HG03025 (cell line): ENCODE results near the gene JMJD4.

Experiments used
- ATAC-seq: cut with Tn5 transposase; IDR thresholded peaks from one replicate; pipeline ENCODE4 v1.9.1; 2021; ENCODE audit warnings: mild to moderate bottlenecking, moderate library complexity; ENCODE audit not compliant: unreplicated experiment, low FRiP score

The JMJD4 gene

DNA sequence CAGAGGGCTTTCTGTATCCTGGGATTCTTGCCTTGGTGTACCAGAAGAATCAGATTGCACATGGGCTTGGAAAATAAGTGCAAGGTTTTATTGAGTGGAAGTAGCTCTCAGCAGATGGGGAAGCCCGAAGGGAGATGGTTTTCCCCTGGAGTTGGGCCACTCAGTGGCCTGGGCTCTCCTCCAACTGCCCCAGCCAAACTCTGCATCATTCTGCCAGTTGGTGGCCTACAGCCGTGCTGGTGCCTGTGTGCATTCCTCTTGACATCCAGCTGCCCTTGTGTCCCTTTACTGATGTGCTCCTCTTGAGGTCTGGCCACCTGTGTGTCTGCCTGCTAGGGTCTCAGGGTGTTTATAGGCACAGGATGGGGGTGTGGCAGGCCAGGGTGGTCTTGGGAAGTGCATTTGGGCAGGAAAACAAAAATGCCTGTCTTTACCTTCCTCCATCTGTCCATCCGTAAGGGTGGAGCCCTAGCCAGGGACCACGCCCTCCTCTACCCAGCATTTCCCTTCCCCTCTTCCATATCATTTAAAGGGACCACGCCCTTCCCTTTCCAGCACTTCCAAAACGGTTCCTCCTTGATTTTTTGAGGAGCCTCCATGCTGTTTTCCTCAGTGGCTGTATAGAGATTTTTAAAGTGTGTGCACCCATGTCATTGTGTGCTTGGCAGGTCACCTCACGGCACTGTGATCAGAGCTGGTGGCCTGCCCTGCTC lies 19.1 kb upstream of the JMJD4 start:
- ATAC-seq = no peak

DNA sequence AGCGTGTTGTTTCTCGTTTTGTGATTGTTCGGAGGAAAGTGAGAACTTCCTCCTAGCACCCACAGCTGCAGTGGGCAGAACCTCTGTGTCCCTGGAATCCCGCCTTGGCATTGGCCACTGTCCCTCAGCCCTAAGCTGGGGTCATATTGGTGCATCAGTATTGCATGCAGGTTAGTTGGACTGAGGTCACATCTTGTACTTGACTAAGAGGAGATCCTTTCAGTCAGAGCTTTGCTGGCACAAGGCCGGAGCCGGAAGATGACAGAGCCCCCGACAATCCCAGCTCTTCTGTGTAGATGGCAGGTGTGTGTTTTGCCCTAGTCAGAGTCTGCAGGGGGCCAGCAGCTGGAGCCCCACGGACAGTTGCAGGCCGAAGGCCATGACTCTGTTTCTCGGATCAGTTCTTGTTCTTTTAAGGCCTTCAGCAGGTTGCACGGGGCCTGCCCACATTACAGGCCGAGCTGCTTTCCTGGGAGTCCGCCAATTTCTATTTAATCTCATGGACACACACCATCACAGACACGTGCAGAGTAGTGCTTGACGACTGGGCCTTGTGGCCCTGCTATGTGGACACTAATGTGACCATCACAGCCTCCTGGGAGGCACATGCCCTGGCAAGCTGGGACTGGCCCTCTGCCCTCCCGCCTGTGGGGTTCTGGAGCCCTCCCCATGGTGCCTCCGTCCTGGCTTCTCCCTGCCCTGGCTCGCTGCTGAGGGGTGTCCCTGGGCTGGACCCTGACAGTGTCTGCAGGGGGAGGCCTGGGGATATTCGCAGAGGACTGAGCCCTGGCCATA lies 15.0 kb upstream of the JMJD4 start:
- no peak for ATAC-seq

DNA sequence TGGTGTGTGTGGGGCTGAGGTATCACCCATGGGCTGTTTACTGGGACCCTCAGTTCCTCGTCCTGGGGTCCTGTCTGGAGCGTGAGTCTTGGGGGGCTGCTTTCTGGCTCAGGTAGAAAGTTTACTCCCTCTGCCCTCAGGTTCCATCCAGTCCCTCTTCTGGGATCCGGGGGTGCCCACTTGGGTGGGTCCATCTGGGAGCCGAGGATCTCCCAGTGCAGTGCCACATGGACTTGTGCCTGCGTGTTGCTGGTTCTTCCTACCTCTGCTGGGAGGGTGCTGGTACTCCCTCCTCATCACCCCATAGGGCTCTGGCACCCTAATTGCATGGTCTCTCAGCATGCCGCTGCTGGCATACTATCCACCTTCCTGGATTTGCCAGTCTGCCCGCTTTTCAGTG lies 14.1 kb upstream of the JMJD4 start:
- no peak for ATAC-seq

DNA sequence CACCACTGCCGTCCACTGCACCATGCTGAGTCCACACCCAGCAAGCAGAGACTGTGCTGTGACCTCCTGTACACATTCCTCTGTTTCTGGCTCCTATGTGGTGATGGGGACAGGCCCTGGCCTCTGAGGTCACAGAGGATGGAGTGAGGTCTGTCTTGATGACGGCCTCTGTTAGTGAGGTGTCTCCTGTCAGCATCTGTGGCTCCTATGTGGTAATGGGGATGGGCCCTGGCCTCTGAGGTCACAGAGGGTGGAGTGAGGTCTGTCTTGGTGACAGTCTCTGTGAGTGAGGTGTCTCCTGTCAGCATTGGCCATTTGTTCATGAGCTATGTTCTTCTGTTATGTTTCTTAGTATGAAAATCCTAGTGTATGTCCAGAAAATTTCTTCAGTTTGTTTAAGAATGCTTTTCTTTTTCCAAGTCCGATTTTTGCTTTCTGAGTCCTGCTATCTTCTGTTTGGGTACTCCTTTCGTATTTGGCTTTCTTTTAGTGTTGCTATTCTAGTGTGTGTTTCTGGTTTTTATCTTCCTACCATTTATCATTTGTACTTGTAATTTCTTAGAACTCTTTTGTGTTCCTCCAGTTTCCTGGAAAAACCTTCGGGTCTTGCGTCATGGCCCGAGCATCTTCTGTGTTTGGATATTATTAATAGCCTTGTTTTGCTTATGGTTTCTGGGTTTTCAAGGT lies 13.5 kb upstream of the JMJD4 start:
- ATAC-seq = no peak

DNA sequence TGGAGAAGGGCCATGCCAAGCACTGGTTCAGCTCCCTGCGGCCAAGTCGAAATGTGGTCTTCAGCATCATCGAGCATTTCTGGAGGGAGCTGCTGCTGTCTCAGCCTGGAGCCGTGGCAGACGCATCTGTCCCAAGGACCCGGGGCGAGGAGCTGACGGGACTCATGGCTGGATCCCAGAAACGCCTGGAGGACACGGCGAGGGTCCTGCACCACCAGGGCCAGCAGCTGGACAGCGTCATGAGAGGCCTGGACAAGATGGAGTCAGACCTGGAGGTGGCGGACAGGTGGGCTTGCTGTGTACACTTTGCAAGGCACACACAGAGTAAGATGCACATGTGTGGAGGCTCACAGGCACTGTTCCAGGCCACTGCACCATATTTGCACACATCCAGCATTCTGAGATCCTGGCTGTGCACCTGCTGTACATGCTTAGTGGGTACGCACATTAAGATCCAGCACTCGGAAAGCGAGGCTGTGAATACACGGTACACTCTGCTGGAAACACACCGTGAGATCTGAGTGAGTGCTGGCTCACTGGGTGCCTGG lies 12.9 kb upstream of the JMJD4 start:
- ATAC-seq = no peak

DNA sequence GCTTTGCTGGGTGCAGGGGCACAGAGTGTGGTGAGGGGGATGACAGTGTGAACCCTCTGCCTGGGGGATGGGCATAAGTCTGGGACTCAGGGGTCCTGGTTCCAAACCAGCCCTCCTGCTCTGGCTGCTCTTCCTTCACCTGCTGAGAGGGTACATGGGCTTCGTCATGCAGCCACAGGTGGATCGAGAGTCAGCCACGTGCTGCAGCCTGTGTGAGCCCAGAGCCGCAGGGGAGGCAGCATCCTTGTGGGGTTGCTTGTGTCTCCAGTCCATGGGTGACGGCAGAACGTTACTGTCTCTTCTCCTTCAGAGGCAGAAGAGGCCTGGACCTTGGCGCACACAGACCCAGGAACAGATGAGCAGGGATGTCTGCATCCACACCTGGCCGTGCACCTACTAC lies 12.3 kb upstream of the JMJD4 start:
- ATAC-seq = no peak

DNA sequence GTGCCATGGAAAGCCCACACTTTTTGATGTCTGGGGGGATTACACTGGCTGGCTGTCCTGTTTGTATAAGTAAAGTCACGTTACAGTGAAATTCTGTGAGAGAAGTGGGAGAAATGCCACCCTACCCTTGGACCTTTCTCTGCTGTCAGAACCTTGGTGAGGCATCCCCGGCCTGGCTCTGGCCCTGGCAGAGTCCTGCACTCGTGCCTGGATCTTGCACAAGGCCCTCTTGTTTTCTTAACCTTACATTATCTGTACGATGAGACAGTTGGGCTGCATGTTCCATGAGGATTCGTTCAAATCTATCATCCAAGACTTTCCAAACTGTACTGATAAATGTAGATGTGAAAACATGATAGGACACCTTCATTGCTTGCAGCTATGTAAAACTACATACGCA lies 11.6 kb upstream of the JMJD4 start:
- no peak for ATAC-seq

DNA sequence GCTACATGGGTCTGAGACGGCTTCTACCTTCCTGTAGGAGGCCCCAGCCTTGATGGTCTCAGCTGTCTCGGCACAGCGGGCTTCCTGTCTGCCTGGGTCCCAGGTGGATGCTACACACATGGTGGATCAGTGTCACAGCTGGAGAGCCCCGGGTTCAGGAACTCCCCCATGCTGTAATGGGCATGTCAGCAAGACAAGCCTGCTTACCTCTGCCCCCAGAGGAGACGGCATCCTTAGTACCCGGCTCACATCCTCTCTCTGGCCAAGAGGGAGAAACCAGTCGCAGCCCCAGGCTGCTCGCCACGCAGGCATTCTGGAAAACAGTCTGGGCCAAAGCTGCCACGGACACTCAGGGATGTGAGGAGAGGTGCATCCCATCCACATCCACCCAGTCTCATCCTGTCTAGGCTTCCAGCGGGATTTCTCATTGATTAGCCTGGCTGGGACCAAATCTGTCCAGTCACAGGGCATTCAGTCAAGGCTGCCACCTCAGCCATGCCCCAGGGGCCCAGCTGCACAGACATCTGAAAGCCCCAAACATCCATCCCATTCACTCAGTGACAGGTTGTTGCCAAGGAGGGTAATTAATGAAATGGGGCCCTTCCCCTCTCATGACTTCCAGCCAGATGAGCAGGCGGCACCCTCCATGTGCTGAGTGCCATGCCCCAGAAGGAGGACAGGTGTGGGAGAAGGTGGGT lies 10.6 kb upstream of the JMJD4 start:
- ATAC-seq = no peak

DNA sequence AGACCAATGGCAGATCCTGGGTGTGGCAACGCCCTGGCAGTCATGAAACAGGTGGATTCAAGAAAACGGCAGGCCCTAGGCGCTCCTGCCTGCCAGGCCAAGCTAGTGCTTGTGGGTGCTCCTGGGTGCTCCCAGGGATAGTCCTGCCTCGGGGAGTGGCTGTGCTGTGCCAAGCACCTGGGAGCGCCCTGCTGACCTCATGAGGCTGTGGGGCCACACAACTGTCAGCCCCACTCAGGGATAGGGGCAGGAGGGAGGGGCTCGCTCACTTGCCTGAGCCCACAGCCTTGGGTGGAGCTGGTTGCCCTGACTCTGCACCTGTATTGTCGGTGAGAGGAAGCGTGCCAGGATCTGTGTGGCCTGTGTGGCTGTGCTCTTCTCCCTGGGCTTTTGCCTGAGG lies 9.6 kb upstream of the JMJD4 start:
- no peak for ATAC-seq

DNA sequence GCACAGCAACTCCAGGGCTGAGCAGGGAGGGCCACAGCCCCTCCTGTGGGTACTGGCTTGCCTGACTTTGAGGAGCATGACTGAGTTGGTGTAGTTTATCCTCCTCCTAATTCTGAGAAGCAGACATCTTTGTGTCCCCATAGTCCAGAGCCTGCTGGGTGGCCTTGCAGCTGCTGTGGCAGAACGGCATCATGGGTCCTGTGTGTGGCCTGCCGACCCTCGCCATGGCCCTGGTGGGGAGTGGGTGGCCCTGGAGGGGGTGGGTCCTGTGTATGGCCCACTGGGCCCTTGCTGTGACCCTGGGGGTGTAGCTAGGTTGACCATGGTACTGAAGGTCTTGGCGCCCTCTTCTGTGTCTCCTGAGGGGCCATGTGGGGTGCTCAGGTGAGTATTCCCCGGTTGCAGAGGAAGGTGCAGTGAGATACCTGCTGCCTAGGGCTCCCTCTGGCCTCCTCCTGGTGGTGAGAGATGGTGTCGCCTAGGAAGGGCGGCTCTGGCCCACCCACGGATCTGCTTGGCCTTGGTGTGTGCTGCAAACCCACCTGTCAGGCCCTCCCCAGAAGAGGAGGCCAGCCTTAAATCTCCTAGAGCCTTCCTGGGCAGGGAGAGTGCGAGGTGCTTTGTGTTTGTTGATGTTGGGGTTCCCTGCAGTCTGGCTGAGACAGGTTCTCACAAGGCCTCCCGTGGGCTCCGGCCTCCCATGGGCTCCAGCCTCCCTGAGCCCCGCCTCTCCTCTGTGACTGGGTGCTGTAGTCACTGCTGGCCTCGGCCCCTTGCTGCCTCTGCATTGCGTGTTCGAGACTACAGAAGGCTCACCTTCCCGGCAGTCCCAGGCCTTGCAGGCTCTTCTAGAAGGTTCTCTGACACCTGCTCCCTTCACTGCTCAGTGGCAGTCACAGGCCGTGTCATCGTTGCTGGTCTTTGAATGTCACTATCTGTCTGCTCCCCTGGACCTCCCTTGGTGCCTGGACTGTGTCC lies 7.9 kb upstream of the JMJD4 start:
- no peak for ATAC-seq

DNA sequence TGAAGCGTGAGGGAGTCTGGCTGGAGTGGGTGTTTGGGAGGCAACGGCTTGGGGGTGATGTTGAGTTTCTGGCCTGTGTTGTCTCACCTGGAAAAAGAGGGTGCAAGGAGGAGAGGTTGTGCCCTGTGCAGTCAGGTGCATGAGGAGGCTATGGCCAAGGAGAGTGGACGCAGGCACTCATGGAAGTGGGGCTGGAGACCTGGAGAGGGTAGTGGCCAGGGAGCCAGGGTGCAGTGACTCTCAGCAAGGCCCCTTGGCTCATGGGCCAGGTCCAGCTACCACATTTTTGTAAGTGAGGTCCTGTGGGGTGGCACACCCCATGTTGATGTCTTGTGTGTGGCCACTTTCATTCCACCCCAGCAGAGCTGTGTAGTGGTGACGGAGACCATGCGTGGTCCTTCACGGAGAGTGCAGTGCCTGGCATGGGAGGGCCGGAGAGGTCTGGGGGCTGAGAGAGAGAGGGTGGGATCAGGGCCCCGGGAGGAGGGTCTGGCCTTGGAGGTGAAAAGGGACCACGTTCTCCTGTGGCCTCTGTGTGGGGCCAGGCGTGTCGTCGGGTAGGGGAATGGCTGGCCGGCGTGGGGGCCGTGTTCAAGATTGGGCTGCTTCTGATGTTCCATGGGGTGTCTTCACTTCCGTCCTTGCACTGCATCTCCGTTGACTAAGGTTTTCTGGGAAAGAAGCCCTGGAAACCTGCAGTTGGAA lies 6.2 kb upstream of the JMJD4 start:
- ATAC-seq = no peak

DNA sequence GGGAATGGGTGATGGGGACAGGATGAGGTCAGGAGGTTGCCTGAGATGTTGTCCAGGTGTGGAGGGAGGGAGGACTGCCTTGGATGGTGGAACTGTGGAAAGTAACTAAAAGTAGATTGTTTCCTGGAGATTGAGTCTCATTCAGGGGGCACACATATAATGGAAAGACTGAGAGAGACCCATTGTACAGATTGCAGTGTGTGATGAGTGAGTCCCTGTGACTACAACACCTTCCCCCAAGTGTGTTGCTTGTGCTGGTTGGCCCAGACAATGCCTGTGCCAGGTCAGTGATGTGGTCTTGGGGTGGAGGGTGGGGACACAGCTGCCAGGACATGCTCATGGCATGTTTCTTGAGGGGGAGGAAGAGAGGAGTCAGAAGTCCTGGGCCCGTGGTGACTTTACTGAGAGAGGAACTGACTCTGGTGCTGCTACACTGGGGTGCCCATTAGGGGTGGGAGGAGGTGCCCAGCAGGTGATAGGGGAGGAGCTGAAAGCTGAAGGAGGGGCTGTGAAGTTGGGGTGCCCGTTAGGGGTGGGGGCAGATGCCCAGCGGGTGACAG lies 5.4 kb upstream of the JMJD4 start:
- no peak for ATAC-seq

DNA sequence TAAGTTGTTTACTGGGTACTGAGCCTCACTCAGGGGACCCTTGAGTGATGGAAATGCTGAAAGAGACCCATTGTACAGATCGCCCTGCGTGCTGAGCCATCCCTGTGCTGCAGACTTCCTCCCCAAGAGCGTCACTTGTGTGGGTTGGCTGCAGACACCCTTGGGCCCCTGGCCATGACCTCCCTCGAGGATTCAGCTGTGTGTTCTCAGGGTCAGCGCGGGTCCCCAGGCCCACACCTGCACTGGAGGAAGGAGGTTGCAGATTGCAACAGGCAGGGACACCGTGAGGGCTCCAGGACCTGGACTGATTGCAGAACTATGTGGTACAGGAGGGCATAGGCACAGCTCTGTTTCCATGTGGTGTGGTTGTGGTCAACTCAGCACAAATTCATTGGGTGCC lies 4.5 kb upstream of the JMJD4 start:
- no peak for ATAC-seq

DNA sequence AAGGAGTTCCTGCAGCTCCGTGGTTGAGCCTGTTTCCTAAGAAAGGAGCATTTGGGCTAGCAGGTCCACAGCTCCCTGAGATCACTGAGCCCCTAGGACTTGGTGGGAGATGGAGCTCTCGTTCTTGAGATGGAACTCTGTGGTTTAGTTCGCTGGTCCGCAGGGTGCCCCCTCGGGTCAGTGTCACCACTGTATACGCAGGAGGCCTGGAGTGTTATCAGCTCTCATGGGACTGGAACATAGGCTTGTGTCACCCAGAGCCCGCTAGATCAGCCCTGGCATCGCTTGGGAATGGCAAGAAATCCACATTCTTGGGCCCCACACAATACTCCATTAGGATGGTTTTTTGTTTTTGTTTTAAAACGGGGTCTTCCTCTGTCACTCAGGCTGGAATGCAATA lies 3.7 kb upstream of the JMJD4 start:
- ATAC-seq = no peak

DNA sequence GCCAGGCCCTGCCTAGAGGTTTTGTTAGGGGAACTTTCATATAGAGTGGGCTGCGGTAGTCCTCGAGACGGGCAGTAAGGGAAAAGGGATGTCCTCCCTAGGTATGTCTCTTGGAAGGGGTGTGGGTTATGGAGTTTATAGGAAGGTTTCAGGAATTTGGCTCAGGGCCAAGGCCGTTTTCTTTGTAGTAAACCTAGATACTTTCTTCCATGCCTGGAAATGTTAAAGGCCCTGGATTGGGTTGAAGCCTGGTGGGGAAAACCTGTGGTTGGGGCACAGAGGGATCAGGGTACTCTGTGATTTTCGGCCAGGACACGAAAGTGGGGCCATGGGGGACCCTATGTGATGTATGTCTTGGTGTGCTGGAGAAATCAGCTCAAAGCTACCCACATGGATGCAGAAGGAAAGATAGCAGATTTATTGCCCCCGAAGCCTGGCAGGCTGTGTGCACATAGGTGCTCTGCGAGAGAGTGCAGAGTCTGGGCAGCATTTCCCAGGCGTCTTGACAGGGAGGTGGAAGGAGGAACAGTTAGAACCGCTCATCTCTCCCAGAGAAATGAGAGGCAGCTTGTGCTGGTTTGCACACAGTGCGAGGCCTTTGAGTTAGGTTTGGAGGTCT lies 1.8 kb upstream of the JMJD4 start:
- ATAC-seq = no peak

DNA sequence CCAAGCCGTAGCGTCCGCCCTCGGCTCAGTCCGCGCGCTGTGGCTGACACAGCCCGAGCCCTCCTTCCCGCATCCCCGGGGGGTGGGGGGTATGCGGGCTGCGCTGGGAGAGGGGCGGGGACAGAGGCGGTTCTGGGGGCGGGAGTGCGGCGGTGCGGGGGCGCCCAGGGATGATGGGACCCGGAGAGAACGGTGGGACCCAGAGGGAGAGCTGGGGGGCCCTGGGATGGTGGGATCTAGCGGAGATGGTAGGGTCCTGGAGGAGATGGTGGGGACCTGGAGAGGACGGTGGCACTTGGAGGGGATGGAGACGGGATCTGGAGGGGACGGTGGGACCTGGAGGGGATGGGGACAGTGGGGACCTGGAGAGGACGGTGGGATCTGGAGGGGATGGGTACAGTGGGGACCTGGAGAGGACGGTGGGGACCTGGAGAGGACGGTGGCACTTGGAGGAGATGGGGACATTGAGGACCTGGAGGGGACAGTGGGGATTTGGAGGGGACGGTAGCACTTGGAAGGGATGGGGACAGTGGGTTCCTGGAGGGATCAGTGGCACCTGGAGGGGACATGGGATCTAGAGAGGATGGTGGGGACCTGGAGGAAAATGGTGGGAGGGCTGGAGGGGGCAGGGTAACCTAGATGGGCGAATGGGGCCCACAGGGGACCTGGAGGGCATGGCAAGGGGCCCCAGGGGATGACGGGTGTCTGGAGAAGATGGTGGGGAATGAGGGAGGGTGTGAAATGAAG lies 610 bp upstream of the JMJD4 start:
- no peak for ATAC-seq

DNA sequence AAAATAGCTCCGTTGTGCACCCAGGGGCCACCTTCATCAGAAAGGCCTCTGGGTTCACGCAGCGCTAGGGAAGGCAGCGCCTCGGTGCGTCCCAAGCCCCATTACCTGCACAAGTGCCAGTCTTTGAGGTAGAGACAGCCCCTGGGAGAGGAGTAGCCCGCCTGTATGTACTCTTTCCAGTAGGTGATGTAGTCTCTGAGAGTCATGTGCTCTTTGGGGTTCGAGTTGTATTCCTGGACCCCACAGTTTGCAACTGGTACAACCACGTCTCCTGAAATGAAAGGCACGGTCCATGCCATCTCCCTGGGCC lies 601 bp downstream of the JMJD4 start:
- no peak for ATAC-seq
